IPS-11a (cell line): ENCODE data around the gene THAP12.

Source experiments
- H3K4me3 ChIP-seq: one replicate; pipeline ENCODE4 v1.5.1; 2013; ENCODE audit warnings: low read depth, low read length, control low read depth

The THAP12 gene

DNA sequence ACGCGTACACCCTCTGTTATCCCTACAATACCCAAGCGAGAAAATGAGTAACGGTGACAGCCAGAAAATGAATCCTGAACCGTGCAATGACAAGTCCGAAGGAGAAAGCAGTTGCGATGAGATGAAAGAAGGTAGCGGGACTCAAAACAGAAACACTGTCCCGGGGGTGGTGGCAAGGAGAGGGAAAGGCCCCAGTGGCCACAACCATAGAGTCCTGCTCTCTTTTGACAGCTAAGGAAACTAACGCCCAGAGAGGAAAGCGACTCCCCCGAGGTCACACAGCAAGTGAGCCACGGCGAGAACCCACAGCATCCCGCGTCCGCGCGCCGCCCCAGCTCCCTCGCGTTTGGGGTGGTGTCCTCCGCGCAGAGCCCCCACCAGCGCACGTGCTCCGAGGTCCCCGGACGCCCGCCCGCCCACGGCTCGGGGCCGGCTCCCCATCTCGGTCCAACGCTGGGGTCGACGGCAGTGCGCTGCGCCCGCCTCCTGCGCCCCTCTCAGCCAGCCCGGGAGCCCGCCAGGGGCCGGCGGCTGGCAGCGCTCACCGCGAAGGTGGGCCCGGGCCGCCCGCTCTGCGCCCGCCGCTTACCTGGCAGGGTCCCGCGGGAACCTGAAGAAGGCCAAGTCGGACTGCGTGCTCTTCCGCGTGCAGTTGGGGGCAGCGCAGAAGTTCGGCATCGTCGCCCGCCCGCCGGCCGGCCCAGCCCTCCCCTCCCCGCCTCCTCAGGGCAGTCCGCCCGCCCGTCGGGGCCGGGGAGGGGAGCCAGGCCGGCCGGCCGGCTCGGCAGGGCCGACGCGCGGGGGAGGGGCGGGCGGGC lies 564 bp downstream of the THAP12 start:
- peak overlapping the region; percentile 78 for H3K4me3 ChIP-seq

DNA sequence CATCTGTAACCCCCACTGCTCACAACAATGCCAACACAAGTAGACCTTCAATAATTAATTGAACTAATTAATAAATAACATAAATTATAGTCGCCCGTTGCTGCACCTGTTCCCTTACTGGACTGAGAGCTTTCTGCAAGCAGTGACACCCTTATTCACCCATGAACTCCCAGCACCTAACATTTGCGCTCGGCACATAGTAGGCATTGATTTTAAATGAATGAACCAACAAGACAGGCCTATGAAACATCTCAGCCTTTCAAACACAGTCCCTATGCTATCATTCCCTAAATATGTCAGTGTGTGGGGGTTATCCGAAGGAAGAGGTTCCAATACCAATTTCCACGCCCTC lies 1.1 kb downstream of the THAP12 start:
- H3K4me3 ChIP-seq = peak overlapping the region; percentile 78

GRCh38 chr11:76376746-76377558 lies 4.0 kb downstream of the THAP12 start:
- H3K4me3 ChIP-seq = no peak overlapping the region

DNA sequence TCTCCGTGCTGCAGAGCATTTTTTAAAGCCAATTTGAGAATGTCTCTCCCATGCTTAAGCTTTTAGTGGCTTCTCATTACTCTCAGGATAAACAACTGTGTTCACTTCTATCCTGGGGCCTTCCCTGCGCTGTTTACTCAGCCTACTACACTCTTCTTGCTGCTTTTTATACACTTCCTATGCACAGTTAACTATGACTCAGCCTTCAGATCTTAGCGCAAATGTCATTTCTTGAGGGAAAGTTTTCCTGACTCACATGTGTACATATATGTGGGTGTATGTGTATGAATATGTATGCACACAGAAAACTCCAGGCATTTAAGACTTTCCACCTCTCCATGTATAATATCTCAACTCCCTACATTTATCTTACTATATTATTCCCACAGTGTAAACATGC lies 9.8 kb downstream of the THAP12 start:
- H3K4me3 ChIP-seq = no peak overlapping the region

- H3K4me3 ChIP-seq = no peak overlapping the region
Measured at GRCh38 chr11:76369406-76369805, 11.5 kb downstream of the THAP12 start.

- no peak overlapping the region for H3K4me3 ChIP-seq
Measured at GRCh38 chr11:76368490-76368889, 12.4 kb downstream of the THAP12 start.

- H3K4me3 ChIP-seq = no peak overlapping the region
Measured at GRCh38 chr11:76365038-76365679, 15.8 kb downstream of the THAP12 start.

- no peak overlapping the region for H3K4me3 ChIP-seq
Measured at GRCh38 chr11:76362716-76363115, 18.2 kb downstream of the THAP12 start.

DNA sequence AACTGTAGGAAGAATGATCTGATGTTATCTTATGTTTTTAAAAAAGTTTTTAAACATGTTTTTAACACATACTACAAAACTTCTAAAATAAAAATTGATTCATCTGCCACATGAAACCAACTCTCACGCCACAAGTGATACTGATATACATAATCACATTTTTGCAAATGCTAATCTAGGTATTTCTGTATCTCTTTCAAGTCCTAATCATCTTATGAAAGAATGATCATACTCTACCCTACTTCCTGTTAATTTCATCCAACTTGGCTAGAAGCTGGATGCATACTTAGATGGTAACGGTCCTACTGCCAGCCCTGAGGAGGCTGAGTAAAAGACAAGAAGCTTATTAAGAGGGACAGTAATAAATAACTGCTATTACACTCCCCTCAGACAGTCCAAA lies 19.2 kb downstream of the THAP12 start:
- H3K4me3 ChIP-seq = no peak overlapping the region

DNA sequence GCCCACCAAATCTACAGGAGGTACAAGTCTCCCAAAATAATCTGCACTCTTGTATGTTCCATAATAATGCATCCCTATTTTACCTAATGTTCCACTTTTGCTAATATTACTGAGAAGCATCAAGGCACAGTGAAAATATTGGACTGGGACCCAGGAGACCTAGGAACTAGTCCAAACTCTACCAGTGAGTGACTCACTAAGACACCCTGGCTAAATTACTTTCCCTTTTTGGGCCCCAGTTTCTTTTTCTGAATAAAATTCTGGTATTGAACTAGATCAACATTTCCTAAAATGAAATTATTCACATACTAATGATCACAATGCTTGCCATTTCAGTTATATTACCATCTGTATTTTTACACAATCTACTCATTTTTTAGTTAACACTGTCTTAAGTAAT lies 19.6 kb downstream of the THAP12 start:
- no peak overlapping the region for H3K4me3 ChIP-seq

DNA sequence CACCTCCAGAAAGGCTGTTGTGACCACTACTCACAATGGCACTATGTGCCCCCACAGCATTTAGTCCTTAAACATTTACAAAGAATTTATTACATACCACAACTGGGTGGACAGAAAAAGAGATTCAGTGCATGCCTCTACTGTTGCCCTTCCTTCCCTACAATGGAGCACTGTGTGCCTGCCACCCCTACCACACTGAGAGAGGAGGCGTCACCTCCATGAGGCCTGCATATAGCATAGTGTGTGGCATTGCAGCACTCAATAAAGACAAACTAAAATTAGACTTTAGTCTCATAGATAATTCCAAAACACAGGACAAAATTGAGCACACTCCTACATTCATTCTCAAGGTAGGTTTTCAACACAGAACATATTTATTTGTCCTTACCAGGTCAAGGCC lies 25.8 kb downstream of the THAP12 start:
- H3K4me3 ChIP-seq = no peak overlapping the region

DNA sequence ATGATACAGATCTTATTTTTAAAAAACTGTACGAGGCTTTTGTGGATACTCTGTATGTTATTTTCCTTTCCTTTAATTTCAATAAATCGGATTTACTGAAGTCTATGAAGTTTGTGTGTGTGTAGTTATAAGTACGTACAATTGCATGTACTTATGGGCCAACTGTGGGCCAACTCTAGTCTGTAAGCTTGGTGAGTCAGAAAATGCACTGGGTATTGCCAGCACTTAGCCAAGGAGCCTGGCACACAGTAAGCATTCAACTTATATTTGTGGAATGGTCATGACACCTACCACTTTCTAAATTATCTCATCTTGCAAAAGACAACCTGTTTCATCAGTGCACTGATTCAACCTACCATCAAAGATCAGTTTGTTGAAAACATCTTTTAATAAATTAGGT lies 32.6 kb downstream of the THAP12 start:
- no peak overlapping the region for H3K4me3 ChIP-seq

DNA sequence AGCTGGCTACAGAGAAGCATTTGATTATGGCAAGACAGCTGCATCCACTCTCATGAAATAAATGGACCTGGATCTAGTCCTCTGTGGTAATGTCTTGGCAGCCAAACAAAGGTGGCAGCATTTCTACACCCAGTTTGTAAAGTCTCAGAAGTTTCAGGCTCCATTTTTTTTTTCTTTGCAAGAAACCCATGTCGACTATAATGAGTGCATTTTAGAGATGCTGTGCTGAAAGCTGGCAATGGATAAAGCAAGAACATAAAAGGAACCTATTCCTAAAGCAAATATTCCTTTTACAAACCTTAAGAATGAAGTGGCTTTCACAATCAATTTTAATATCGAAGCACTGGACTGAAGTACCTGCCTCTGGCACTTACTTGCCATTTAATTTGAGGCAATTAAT lies 33.5 kb downstream of the THAP12 start:
- no peak overlapping the region for H3K4me3 ChIP-seq

DNA sequence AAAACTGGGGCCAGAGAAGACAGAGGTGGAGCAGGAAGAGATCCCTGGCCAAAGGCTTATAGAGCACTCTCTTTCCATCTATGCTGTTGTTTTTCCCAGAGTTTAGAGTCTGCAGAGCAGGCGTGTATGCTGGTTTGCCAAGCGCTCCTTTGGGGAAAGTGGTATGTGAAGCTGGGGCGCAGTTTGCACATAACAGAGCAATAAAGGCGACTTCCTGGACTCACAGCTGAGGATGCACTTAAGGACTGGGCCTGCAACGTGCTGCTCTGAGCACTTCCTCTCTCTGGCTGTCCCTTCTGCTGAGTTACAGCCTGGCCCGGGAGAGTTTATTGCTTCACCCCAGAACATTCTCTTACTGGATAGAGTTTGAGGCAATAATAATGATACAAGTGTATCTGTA lies 41.7 kb downstream of the THAP12 start:
- no peak overlapping the region for H3K4me3 ChIP-seq

DNA sequence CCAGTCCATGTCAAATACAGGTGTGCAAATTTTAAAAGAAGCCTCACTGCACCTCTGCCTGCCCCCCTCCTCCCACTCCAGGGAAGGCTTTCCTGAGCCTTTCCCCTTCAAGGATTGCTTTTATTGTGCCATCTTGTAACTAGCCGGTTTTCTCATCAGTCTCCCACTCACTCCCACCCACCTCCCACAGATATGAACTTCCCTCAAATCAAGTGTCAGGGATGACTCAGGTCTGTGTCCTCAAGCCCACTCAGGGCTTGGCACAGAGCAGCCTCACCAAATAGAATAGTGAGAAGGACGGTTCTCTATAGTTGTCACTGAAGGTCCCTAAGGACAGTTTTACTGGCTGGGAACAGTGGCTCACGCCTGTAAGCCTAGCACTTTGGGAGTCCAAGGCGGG lies 43.0 kb downstream of the THAP12 start:
- H3K4me3 ChIP-seq = no peak overlapping the region

DNA sequence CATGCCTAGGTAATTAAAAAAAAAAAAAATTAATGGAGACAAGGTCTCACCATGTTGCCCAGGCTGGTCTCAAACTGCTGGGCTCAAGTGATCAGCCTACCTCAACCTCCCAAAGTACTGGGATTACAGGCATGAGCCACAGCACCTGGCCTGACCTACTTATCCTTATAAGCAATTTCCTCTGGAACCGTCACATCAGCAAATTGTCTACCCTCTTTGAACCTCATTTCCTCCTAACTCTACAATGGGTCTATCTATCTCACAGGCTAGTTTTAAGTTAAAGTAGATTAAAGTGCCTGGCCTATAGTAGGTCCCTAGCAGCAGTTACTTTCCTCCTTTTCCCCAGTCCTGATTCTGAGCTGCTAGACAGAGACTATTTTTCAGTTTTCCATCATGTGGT lies 43.5 kb downstream of the THAP12 start:
- no peak overlapping the region for H3K4me3 ChIP-seq

GRCh38 chr11:76336597-76336996 lies 44.3 kb downstream of the THAP12 start:
- H3K4me3 ChIP-seq = no peak overlapping the region

- no peak overlapping the region for H3K4me3 ChIP-seq
Measured at GRCh38 chr11:76335842-76336241, 45.1 kb downstream of the THAP12 start.

GRCh38 chr11:76334826-76335389 lies 46.0 kb downstream of the THAP12 start:
- no peak overlapping the region for H3K4me3 ChIP-seq

DNA sequence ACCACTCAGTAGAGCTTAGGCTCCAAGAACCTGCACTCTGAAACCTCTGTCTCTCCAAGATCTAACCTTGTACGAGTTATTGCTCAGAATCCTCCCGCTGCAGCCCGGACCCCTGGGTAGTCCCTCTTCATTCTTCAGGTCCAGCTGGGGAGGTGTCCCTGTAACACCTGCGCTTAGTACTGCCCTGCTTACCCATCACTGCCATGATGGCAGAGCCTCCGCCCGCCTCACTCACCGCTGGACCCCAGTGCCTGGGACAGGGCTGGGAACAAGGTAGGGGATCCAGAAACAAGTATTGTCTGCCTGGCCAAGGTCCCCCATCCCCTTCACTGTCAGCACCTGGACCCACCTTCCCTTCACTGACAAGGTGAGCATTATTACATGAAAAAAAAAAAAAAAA lies 50.3 kb downstream of the THAP12 start:
- H3K4me3 ChIP-seq = no peak overlapping the region

- H3K4me3 ChIP-seq = no peak overlapping the region
Measured at GRCh38 chr11:76329983-76330382, 50.9 kb downstream of the THAP12 start.
